ENCODE data around the gene RACK1. TPM values are rescaled to one million over a fixed set of nuclear protein-coding genes. Genes with fewer than 3 reads are reported as not detected.

RACK1 gene
- total and polyA plus RNA-seq, 2 of the 8 experiments (the other 6 are each of a cell fraction or from before 2014, with no cell fraction given) = 2,589 to 7,971 TPM

GRCh38 chr5:181194489-181195248 lies 49.0 kb downstream of the RACK1 start:
- Histone ChIP-seq H3K36me3 (ENCODE audit: control insufficient read depth in 2 of 4, insufficient read depth in 4 of 4, low read length in 3 of 4) (no peaks in the 10 kb centered on the region), H4K20me1 (replicated peaks in 1 of 2; ENCODE audit: control insufficient read depth in 1 of 2, insufficient read depth in 2 of 2, low read length in 2 of 2) (peaks cover 3 to 4% of the 10 kb centered on the region in 2 experiments), H3K79me2 (ENCODE audit: control insufficient read depth in 1 of 2, insufficient read depth in 2 of 2, low read length in 2 of 2) (no peaks in the 10 kb centered on the region), H3K27ac (ENCODE audit: low read depth, low read length) (no peak overlapping the region), H3K23me2 (ENCODE audit: low read depth, low read length) (peaks cover 21% of the 10 kb centered on the region), H2BK12ac (ENCODE audit: low read depth, low read length) (peak overlapping the region; percentile 9; the same call in 1 of the 2 replicates), H2BK20ac (ENCODE audit: low read length) (no peak overlapping the region), H3K23ac (ENCODE audit: insufficient read length) (no peak overlapping the region), H4K8ac (ENCODE audit: extremely low read depth, insufficient read depth, low read length) (no peak overlapping the region), H3K4ac (replicated peaks; ENCODE audit: insufficient read length, low read depth, low read length) (no peak overlapping the region), H2BK5ac (ENCODE audit: low read depth, low read length) (no peak overlapping the region), H2AFZ (ENCODE audit: low read length) (no peak overlapping the region), H3K4me3 (ENCODE audit: extremely low read depth in 1 of 4, insufficient read depth in 2 of 4, low read depth in 3 of 4, low read length in 4 of 4) (no peak overlapping the region), H3K56ac (replicated peaks; ENCODE audit: insufficient read length, low read depth, low read length) (no peak overlapping the region), H4K91ac (replicated peaks; ENCODE audit: insufficient read length, low read length) (no peak overlapping the region), H3K18ac (ENCODE audit: extremely low read depth, low read length) (no peak overlapping the region), H3K9ac (replicated peaks in 1 of 4; ENCODE audit: extremely low read depth in 1 of 4, low read depth in 3 of 4, low read length in 3 of 4) (no peak overlapping the region), H2BK15ac (ENCODE audit: low read length) (no peak overlapping the region), H3K9me3 (ENCODE audit: insufficient read depth in 2 of 2, low read depth in 1 of 2, low read length in 1 of 2) (no peaks in the 10 kb centered on the region), H2AK5ac (ENCODE audit: low read depth, low read length) (no peak overlapping the region), H3K4me2 (ENCODE audit: insufficient read depth in 1 of 2, low read depth in 2 of 2, low read length in 2 of 2) (no peak overlapping the region), H3K14ac (ENCODE audit: insufficient read length) (no peak overlapping the region), H4K5ac (ENCODE audit: insufficient read length, low read depth, low read length) (no peak overlapping the region), H3K4me1 (replicated peaks in 1 of 4; ENCODE audit: control insufficient read depth in 3 of 4, insufficient read depth in 4 of 4, low read length in 3 of 4) (peaks cover 9 to 25% (median 22%) of the 10 kb centered on the region in 4 experiments), H2BK120ac (replicated peaks; ENCODE audit: low read depth, low read length) (no peak overlapping the region), H3K27me3 (replicated peaks in 1 of 4; ENCODE audit: control insufficient read depth in 3 of 4, extremely low read depth in 1 of 4, insufficient read depth in 3 of 4, low read length in 3 of 4) (peaks cover 13 to 36% (median 22%) of the 10 kb centered on the region in 4 experiments), H3K79me1 (ENCODE audit: low read depth, low read length) (no peaks in the 10 kb centered on the region)
- ChIA-PET CTCF (ENCODE audit: partially characterized antibody) (interaction anchor here (1.2 to 12.3 kb wide), 5 partner anchors 10 to 87 kb away, joined by 3 to 197 read pairs (median 9); partner anchors contain the start of gene TRIM7), POLR2A (ENCODE audit: partially characterized antibody) (interaction anchor here (0.8 to 11.9 kb wide), 7 partner anchors 10 to 52 kb away, joined by 3 to 90 read pairs (median 4); partner anchors contain the start of genes RACK1 and TRIM7)
- FAIRE-seq = no peak
- 85% methylated on average over 21 of the region's 21 CpGs; no CpG with 5 or more reads in 1 of the 2 experiments for WGBS, 2 experiments (ENCODE audit: extremely low coverage in 1 of 2, insufficient coverage in 1 of 2, insufficient read length in 1 of 2, insufficient replicate concordance in 2 of 2, low coverage in 1 of 2, low lambda C conversion rate in 2 of 2, missing lambda C conversion rate in 1 of 2)
- no peak for DNase-seq (ENCODE audit: low read depth in 1 of 2, low spot score in 2 of 2)
- TF ChIP-seq BACH1 (IDR thresholded peaks at IDR 0.05; ENCODE audit: low read length) = no peak
- no peak for TF ChIP-seq ATF2 (IDR thresholded peaks at IDR 0.05; ENCODE audit: low read length)
- no peak for TF ChIP-seq GTF2F1 (IDR thresholded peaks at IDR 0.05; ENCODE audit: borderline replicate concordance, low read depth, low read length)
- TF ChIP-seq TBP (IDR thresholded peaks at IDR 0.05; ENCODE audit: low read depth, low read length) = no peak
- TF ChIP-seq TAF7 (optimal IDR thresholded peaks at IDR 0.05; ENCODE audit: borderline replicate concordance, low read depth, low read length) = no peak
- no peak for TF ChIP-seq SP4 (IDR thresholded peaks at IDR 0.05; ENCODE audit: low read length)
- peak; percentile 61; the same call in 1 of the 2 replicates for TF ChIP-seq E2F6 (IDR thresholded peaks at IDR 0.05)
- TF ChIP-seq RAD21 (IDR thresholded peaks at IDR 0.05 in 1 of 2, conservative IDR thresholded peaks at IDR 0.05 in 1 of 2; ENCODE audit: low read depth in 2 of 2, low read length in 2 of 2) = peak in 1 of 2 experiments; percentile 24; a peak in 1 of 4 replicates
